HUDEP-2 (cell line): Measurements from ENCODE around the gene PSMB7.

Source experiments
- DNase-seq, 76 experiments: peaks; one replicate each; lab custom pipeline; 2025; ENCODE audit not compliant: unreplicated experiment in 76 of 76; lab: John Stamatoyannopoulos, UW

The PSMB7 gene

DNA sequence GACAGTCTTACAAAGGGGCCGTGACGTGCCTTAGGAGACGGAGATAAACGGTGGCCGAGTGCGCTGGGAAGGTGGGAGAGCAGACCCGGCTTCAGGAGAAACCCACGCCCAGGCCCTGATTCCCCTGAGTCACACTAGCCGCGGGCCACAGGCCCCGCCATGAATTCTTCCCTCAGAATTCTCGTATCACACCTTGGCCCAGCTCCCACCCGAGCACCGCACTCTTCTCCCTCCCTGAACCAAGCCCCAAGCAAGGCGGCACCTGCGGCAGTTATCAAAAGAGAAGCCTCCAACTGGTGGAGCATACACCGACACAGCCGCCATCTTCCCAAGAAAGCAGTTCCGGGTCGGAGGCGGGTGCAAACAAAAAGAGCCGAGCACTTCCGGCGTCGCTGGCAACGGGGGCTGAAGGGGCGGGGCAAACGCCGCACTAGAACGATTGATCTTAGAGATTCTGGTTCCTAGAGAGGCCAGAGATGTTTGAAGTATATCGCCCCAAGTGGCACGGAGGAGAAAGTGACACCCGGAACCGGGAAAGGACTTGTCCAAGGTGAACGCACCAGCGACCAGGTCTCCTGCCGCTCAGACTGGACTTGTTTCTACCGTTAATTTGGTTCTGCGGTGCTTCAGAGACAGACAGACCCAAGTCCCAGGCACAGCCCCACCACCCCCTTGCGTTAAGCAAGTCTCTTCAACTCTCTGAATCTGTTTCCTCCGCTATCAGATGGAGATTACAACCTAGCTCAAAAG, at the start of gene PSMB7:
TSS of gene PSMB7 (minus strand) at position 341 of the 750 bp plus-strand sequence. CDS start at position 324, 17 bp downstream.
- peak; percentile 68 to 98 (median 94) for DNase-seq

DNA sequence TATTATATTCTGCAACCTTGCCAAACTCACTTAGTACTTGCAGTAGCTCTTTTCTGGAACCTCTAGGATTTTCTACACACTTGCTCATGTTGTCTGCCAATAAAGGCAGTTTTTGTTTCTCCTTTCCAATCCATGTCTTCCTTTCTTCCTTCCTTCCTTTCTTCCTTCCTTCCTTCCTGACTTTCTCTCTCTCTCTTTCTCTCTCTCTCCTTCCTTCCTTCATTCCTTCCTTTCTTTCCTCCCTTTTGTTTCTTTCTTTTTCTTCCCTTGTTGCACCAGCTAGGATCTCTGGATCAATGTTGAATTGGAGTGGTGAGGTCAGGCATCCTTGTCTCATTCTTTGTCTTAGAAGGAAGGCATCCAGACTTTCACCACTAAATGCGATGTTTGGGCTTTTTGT, 47.5 kb upstream of the PSMB7 start:
- DNase-seq, result no peak

DNA sequence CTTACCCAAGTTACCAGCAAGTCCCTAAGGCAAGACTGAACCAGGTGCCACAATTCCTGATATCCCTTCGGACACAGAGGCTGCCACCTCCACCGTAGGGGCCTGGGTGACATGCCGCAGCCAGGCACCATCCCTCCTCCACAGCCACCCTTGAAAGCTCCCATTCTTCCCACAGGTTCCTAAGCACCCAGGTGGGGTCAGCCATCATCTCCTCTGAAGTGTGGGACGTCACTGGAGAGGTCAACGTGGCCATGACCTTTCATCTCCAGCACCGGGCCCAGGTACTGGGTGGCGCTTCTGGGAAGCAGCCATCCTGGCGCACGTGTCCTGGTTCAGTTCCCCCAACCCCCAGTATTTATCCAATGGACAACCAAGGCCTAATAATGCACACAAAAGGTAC, 43.2 kb upstream of the PSMB7 start:
- DNase-seq, result no peak

DNA sequence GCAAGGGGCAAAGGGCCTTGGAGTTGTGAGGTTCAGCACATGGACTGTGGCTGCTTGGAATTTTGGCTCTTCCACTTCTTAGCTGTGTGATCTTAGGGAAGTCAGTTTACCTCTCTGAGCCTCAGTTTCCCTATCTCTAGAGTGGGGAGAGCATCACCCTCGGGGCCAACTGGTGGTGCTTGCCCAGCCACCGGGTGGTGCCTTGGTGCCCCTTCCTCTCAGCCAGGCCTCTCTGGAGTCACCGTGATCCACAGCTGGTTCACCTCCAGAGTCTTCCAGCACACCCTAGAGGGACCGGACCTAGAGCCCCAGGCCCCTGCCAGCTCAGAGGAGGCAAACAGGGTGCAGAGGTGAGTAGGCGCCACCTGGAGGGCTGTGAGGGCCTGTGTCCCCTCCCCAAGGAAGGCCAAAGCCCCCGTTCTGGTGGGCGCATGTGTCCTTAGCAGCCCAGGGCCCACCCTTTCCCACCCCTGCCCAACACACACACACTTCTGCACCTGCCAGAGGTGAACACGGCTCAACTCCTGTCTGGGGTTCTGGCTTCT, 42.7 kb upstream of the PSMB7 start:
- no peak for DNase-seq

DNA sequence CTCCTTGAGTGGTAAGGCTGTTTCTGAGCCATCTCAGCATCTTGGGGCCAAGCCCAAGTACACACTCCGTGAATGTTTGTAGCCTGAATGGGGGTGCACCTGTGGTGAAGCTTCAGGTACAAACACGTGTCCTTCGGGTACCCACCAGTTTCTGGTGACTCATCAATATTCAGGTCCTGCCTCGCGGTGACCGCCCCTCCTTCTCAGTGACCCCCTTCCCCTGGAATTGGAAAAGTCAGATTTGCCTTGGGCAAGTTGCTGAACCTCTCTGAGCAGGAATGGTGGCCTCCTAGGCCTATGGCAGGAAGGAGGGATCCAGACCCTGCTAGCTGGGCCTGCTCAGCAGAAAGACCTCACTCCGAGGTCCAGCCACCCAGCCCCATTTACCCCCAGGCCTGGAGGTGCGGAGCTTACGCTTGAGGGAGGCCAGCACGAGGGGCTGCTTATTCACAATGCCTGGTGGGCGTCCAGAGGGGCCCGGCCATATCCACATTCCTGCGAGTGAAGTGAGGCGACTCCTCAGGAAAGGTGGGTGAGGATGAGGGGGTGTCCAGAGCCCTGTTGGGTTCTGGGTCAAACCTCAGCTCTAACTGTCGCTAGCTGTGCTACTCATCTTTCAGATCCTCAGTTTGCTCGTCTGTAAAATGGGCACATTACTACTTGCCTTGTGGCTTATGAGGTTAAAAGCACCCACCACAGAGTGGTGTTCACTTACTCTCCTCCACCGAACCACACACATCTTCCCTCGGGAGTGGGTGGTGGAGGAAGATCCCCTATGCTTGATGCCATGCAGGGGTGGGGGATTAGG, 42.0 kb upstream of the PSMB7 start:
- no peak for DNase-seq

DNA sequence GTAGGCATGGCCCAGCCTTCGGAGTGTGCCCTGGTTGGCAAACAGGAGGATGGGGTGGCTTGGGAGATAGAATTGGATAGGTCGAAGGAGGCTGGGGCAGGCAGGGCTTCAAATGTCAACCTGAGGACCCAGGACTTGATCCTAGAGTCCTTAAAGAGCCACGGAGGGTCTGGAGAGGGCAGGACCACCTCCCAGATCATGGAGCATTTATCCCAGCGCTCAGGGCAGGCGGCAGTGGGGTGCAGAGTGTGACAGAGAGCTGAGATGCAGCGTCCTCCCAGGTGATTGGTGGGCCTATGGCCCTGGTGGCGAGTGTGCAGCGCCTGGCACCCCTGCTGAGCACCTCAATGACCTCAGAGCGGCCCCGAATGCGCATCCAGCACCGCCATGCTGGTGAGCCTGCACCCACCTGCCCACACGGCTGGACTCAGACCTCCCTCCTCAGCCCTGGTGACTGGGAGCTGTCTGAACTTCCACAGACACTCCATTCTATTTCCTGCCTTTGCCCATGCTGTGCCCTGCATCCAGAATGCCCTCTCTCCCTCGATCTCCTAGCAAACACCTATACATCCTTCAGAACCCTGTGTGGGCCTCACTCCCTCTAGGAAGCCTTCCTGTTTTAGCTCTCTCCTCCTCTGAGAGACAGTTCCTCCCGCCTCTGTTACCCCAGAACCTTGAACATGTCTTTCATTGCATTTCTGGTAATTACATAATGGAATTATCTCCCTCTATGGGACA, 41.3 kb upstream of the PSMB7 start:
- no peak for DNase-seq

DNA sequence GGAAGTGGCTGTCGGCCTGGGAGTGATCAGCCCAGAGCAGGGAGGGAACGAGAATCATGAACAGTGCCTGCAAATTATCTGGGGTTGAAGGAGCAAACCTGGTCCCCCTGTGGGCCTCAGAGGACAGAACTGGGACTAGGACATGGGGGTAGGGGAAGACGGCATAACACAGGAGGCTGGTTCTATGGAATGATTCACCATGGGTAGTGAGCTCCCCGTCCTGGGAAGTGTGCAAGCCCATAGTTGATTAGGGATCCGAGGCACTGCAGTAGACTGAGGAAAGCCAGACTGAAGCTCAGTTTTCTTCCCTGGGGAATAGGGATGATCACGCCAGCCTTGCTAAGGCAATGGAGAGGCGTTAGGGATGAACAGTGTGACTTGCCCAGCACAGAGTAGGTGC, 40.6 kb upstream of the PSMB7 start:
- DNase-seq, result no peak

DNA sequence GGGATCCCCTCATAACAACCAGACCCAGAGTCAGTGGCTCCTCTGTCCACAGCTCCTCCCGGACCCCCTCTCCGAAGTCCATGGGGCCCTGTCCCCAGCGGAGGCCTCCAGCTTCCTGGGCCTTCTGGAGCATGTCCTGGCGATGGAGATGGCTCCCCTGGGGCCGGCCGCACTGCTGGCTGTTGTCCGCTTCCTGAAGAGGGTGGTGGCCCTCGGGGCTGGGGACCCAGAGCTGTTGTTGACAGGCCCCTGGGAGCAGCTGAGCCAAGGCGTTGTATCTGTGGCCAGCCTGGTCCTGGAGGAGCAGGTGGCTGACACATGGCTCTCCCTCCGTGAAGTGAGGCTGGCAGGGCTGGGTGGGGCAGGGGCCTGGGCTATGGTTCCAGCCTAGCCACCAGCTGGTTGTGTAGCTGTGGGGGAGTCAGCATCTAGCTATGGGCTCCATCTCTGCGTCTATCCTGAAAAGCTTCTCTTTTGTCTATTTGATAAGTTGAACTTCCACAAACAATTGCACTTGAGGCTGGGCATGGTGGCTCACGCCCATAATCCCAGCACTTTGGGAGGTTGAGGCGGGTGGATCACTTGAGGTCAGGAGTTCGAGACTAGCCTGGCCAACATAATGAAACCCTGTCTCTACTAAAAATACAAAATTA, 39.7 kb upstream of the PSMB7 start:
- no peak for DNase-seq

DNA sequence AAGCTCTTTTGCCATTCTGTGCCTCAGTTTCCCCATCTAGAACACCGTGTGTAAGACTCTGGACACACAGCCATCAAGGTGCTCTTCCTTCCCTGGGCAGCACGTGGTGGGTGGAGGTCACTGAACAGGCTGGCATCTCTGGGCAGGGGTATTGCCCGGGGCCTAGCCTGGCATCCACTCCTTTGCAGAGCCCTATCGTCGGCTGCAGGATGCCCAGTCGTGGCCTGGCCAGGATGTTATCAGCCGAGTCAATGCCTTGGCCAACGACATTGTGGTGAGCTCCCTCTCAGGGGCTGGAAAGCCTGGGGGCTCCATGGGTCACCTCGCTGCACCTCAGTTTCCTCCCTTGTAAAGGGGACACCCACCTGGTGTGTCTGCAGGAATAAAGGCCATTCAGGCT, 39.1 kb upstream of the PSMB7 start:
- no peak for DNase-seq

DNA sequence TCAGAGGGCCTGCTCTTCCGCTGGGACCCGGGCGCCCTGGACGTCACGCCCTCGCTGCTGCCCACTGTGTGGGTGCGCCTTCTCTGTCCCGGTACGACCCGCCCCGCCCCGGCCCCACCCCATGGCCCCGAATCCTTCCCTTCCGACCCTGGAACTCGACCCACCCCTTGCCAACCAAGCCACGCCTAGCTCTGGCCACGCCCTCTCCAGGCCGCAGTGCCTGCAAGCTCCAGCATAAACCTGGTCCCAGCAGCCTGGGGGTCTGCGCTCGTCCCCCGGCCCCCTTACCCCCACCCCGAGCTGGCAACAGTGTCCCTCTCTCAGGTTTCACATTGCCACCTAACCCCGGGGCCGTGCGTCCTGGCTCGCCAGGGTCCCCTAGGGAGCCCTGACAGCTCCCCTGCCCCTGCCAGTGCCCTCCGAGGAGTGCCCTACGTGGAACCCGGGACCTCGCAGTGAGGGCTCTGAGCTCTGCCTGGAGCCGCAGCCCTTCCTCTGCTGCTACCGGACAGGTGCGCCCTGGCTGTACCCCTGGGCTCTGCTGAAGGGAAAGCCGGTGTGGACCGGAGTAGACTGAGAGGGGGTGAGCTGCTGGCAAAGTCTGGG, 38.4 kb upstream of the PSMB7 start:
- peak in 73 of 76 experiments; percentile 18 to 90 (median 75) for DNase-seq

DNA sequence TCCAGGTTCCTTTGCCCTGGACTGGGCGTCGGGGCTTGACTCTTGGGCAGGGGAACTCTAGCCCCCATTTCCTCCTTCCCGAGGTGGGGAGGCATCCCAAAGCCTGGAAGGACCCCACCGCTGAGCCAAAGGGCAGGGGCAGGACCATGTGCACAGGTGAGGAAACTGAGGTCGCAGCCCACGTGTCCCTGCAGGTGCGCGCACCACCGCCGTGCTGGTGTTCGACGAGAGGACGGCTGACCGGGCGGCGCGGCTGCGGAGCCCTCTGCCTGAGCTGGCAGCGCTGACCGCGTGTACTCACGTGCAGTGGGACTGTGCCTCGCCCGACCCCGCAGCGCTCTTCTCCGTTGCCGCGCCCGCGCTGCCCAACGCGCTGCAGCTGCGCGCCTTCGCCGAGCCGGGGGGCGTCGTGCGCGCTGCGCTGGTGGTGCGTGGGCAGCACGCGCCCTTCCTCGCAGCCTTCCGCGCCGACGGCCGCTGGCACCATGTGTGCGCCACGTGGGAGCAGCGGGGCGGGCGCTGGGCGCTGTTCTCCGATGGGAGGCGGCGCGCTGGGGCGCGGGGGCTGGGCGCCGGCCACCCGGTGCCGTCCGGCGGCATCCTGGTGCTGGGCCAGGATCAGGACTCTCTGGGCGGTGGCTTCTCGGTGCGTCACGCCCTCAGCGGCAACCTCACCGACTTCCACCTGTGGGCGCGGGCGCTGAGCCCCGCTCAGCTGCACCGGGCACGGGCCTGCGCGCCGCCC, 37.8 kb upstream of the PSMB7 start:
- DNase-seq, result peak in 35 of 76 experiments; percentile 24 to 79 (median 50)

DNA sequence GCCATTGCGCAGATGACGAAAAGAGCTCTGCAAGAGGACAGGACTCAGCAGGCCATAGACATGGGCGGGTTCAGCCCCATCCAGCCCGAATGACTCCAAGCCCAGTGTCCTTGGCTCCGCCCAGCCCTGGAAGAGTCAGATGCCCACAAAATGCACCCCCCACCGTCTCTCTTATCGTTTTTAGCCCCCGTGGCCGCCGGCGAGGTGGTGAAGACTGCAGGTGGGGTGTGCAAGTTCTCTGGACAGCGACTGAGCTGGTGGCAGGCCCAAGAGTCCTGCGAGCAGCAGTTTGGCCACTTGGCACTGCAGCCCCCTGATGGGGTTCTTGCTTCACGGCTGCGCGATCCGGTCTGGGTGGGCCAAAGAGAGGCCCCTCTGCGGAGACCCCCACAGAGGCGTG, 37.1 kb upstream of the PSMB7 start:
- DNase-seq, result peak in 42 of 76 experiments; percentile 7 to 66 (median 32)

DNA sequence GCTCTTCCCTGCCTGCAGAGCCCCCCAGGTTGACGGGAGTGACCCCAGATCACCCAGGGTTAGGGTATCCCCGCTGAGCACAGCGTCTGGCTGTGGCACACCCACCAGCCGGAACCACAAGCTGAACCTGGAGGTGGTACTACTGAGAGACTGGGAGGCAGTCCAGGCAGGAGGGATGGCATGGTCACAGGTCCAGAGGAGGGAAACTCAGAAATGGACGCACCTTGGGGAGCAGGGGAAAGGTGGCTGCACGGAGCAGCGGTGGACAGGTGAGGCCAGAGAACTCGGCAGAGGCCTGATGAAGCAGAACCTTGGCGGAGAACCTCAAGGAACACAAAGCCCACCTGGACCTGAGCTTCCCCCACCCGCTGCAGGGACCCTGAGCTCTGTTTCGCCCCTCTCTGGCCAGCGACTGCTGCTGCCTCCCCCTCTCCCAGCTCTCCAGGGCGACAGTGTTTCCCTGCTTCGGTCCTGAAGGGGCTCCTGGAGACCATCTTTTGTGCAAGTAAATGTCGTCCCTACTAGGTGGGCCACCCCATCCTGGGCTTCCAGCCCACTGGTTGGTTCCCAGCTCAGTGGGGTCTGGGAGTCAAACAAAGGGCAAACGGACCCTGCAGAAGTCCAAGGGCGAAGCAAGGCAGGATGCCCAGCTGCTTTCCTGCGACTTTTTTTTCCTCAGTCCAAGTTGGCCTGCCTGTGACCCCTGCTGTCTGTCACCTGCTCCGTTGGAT, 35.9 kb upstream of the PSMB7 start:
- DNase-seq, result no peak

DNA sequence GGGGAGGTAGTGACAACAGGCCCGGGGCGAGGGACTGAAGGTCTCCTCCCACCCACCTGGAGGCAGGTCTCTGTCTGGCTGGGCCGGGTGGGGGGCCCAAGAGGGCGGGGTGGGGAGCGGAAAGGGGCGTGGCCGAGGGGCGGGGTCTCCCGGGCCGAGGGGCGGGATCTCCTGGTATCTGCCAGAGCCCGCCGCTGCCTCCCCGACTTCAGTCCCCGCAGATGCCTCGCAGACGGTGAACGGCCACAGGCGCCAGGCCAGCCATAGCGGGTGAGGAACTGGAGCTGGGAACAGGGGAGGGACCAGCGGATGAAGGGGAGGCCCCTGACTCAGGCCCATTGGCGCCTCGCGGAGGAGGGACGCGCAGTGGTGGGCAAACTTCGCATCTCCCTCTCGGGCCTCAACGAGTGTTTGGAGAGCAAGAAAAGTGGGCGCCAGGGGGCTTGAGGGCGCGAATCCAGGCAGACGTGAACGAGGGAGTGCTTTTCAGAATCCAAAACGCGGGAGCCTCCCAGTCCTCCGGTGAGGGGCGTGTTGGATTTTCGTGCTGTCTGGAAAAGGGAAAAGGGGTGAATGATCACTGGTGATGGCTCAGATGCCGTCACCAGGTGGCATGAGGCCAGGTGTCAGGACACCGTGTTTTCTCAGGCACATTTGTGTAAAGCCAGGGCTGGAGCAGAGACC, 35.1 kb upstream of the PSMB7 start, which contains the start of gene ADGRD2:
TSS of gene ADGRD2 (plus strand) at position 211 of the 684 bp plus-strand sequence. CDS start 1,216 bp downstream, outside the sequence.
- DNase-seq, result no peak

DNA sequence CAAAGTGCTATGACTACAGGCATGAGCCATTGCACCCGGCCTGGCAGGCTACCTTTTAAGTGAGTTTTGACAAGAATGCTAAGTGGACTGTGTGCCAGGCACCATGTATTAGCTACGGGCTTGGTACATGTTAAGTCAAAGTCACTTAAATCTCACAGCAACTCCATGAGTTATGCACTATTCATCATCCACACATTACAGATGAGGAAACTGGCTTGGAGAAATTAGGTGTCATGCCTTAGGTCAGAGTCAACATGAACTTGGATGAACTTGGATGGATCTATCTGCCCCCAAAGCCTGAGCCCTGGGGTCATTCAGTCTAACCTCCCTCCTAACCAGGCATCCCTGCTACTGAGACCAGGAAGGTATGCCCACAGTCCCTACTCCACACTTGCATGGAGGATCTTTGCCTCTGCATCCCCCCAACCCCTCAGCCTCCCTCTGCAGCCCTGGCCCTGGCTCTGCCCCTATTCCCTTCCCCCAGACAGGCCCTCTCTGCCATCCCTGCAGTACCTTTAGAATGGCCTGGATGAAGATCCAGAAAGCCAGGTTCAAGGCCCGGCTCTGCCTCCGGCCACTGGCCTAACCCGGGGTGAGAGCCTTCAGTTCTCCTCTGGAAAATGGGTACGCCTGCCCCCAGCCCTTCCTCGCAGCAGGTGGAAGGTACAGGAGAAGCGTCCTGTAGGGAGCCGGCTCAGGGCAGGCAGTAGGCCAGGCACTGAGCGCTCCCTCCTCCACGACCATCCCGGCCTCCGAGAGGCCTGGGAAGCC, 34.3 kb upstream of the PSMB7 start:
- no peak for DNase-seq

DNA sequence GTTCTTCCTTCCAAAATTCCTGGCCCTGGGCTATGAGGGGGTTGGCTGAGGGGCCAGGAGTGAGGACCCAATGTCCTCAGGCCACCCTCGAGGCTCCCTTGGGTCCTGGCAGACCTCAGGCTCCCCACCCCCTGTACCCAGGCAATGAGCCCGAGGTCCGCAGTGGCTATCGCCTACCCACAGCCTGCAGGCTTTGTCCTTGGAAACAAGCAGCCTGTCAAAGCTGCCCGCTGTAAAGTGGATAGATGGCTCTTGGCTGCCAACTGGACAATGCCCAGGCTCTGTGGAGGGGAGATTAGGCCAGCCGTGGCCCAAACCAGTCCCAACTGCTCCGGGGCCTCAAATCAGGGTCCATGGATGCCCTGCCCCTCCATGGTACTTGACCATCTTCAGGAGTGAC, 32.8 kb upstream of the PSMB7 start:
- no peak for DNase-seq

DNA sequence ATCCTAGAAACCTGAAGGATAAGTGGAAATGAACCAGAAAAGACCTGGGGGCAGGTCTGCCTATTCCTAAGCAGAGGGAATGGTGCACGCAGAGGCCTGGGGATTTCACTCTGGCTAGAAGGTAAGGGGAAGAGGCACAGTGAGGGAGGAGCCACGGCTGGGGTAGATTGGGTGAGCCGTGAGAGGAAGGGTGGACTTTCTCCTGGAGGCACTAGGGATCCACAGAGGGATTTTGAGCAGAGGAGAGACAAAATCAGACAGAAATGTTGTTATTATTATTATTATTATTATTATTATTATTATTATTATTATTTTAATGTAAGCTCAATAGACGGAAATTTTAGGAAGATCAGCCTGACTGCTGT, 32.0 kb upstream of the PSMB7 start:
- DNase-seq, result no peak
